Measurements from ENCODE around the gene ZNF771.

DNA sequence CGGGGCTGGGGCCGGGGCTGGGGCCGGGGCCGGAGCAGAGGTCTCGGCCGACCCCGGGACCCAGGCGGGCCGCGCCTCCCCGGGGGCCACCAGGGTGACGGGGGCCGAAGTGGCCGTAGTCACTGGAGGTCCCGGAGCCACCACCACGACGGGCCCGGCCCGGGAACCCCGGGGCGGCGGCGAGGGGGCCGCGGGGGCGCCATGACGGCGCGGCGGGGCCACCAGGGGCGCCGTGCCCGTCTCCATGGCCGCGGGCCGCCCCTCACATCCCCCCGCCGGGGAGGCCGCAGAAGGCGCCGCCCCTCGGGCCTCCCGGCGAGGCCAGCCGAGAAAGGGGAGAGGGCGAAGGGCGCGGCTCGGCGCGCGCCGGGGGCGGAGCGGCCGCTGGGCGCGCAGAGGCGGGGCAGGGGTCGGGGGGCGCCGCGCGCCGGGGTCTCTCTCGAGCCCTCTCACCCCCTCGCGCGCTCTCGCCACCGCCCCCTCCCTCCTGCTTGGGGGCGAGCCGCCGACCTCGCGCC lies 37.4 kb upstream of the ZNF771 start:
- peak in 1 of 6 experiments; percentile 4 for TF ChIP-seq CTCF (IDR thresholded peaks at IDR 0.05)
- peak in 1 of 2 donors; percentile 80 for TF ChIP-seq POLR2A (IDR thresholded peaks at IDR 0.05)
